NCI-H460 (cell line): ENCODE measurements around the gene ADI1. TPM values are rescaled to one million over a fixed set of nuclear protein-coding genes. Genes with fewer than 3 reads are reported as not detected.
"Not testable (repeated sequence)": the region's sequence is repeated elsewhere in the genome, so short reads cannot be mapped to it uniquely, and the experiment has no call there.

Experiments
- DNase-seq: peaks from one replicate; pipeline ENCODE4 v3.0.0-alpha.2; 2016; ENCODE audit warnings: low read depth; ENCODE audit errors: extremely low read depth
- total RNA-seq: library from RNA; depleted of rRNA; stranded (reverse); fragments of >200 nt; shearing (Covaris generic); gene quantifications from 2 replicates; pipeline ENCODE4 v1.2.3, GENCODE V29; 2014

The ADI1 gene
- total RNA-seq, 1 experiment from 2014 or later, result 28.5 TPM

- DNase-seq, result not testable (repeated sequence)
Measured at GRCh38 chr2:3496708-3497080, 22.6 kb downstream of the ADI1 start.

- no peak for DNase-seq
Measured at GRCh38 chr2:3494984-3495666, 24.2 kb downstream of the ADI1 start.

- no peak for DNase-seq
Measured at GRCh38 chr2:3493615-3494007, 25.7 kb downstream of the ADI1 start.

GRCh38 chr2:3492951-3493614 is 26.2 kb downstream of the ADI1 start:
- no peak for DNase-seq

- not testable (repeated sequence) for DNase-seq
Measured at GRCh38 chr2:3492475-3492787, 26.9 kb downstream of the ADI1 start.

GRCh38 chr2:3491716-3492474 is 27.4 kb downstream of the ADI1 start:
- DNase-seq, result no peak

- no peak for DNase-seq
Measured at GRCh38 chr2:3491306-3491705, 28.0 kb downstream of the ADI1 start.

GRCh38 chr2:3490191-3491170 is 28.9 kb downstream of the ADI1 start:
- DNase-seq, result no peak

- DNase-seq, result no peak
Measured at GRCh38 chr2:3489764-3490115, 29.6 kb downstream of the ADI1 start.

- no peak for DNase-seq
Measured at GRCh38 chr2:3488855-3489763, 30.2 kb downstream of the ADI1 start.

GRCh38 chr2:3488061-3488531 is 31.2 kb downstream of the ADI1 start:
- DNase-seq, result no peak

GRCh38 chr2:3487432-3487831 is 31.9 kb downstream of the ADI1 start:
- no peak for DNase-seq

GRCh38 chr2:3487028-3487425 is 32.3 kb downstream of the ADI1 start:
- no peak for DNase-seq

GRCh38 chr2:3486047-3487027 is 33.0 kb downstream of the ADI1 start:
- DNase-seq, result no peak

GRCh38 chr2:3485166-3485565 is 34.2 kb downstream of the ADI1 start:
- DNase-seq, result no peak

- no peak for DNase-seq
Measured at GRCh38 chr2:3483986-3484960, 35.1 kb downstream of the ADI1 start.

- no peak for DNase-seq
Measured at GRCh38 chr2:3483227-3483985, 35.9 kb downstream of the ADI1 start.
